Measurements from ENCODE around the gene FOXS1. TPM values are rescaled to one million over a fixed set of nuclear protein-coding genes. Genes with fewer than 3 reads are reported as not detected.
A peak's percentile ranks its signal among the peaks of the same experiment; 100 is the strongest.

The FOXS1 gene
- total RNA-seq, 2 donors from 2014 or later = not detected

DNA sequence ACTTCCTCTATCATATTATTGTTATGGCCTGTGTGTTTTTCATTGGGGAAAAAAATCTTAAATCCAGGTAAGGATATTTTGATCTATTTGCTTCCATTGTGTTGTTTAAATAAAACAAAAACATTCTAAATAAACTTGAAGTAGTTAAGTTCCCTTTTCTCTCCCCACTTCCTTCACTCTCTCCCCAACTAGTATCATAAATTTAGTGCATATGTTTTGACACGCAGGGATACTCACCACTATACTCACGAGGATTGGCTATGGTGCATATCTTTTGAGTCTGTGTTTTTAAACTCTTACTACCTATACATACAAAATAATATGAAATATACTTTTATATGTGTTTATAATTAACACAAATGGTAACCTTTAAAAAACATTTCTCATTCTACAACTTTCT, 30.3 kb upstream of the FOXS1 start:
- no peak overlapping the region for H3K4me3 ChIP-seq (ENCODE audit: low read length)
- no peak overlapping the region for H3K4me3 Mint-ChIP-seq
- TF ChIP-seq, protein P1, sequence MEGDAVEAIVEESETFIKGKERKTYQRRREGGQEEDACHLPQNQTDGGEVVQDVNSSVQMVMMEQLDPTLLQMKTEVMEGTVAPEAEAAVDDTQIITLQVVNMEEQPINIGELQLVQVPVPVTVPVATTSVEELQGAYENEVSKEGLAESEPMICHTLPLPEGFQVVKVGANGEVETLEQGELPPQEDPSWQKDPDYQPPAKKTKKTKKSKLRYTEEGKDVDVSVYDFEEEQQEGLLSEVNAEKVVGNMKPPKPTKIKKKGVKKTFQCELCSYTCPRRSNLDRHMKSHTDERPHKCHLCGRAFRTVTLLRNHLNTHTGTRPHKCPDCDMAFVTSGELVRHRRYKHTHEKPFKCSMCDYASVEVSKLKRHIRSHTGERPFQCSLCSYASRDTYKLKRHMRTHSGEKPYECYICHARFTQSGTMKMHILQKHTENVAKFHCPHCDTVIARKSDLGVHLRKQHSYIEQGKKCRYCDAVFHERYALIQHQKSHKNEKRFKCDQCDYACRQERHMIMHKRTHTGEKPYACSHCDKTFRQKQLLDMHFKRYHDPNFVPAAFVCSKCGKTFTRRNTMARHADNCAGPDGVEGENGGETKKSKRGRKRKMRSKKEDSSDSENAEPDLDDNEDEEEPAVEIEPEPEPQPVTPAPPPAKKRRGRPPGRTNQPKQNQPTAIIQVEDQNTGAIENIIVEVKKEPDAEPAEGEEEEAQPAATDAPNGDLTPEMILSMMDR (conservative IDR thresholded peaks at IDR 0.05) = no peak
- peaks cover 4% of the 10 kb centered on the region for H3K4me1 Mint-ChIP-seq
- 89% methylated on average over 1 of the region's 2 CpGs; no CpG with 5 or more reads in 1 of the 2 experiments for whole genome bisulfite sequencing, 2 experiments (ENCODE audit: insufficient coverage in 1 of 2, insufficient read length in 1 of 2)
- no peak overlapping the region for H3K27ac Mint-ChIP-seq
- no peak for DNase-seq
- no peaks in the 10 kb centered on the region for H3K36me3 Mint-ChIP-seq (ENCODE audit: low read depth)
- H3K36me3 ChIP-seq (ENCODE audit: control insufficient read depth, insufficient read depth, low read length) = no peaks in the 10 kb centered on the region
- H3K27me3 ChIP-seq (ENCODE audit: control insufficient read depth, insufficient read depth, low read length, poor library complexity, severe bottlenecking) = peaks cover 25% of the 10 kb centered on the region
- H3K27me3 Mint-ChIP-seq (ENCODE audit: insufficient read depth) = peaks cover 45% of the 10 kb centered on the region
- no peaks in the 10 kb centered on the region for H3K4me1 ChIP-seq (ENCODE audit: control insufficient read depth, insufficient read depth, low read length)
- no peak overlapping the region for H3K9ac ChIP-seq (ENCODE audit: extremely low read depth, low read length, poor library complexity, severe bottlenecking)
- H3K9me3 ChIP-seq (ENCODE audit: control insufficient read depth, low read length) = no peaks in the 10 kb centered on the region
- no peak overlapping the region for H3K27ac ChIP-seq (ENCODE audit: low read depth, low read length)
- H3K9me3 Mint-ChIP-seq = no peaks in the 10 kb centered on the region

DNA sequence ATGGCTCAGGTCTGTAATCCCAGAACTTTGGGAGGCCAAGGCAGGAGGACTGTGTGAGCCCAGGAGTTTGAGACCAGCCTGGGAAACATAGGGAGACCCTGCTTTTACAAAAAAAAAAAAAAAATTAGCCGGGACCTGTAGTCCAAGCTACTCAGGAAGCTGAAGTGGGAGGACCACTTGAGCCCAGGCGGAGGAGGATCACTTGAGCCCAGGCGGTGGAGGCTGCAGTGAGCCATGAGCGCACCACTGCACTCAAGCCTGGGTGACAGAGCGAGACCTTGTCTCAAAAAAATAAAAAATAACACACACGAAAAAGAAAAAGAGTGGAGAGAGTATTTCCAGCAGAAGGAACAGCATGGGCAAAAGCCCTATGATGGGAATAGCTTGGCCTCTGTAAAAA, 27.0 kb upstream of the FOXS1 start:
- no peak for DNase-seq
- Histone ChIP-seq H3K4me3 (ENCODE audit: low read length) (no peak overlapping the region), H3K4me1 (ENCODE audit: control insufficient read depth, insufficient read depth, low read length) (no peaks in the 10 kb centered on the region), H3K27ac (ENCODE audit: low read depth, low read length) (no peak overlapping the region), H3K9ac (ENCODE audit: extremely low read depth, low read length, poor library complexity, severe bottlenecking) (no peak overlapping the region), H3K27me3 (ENCODE audit: control insufficient read depth, insufficient read depth, low read length, poor library complexity, severe bottlenecking) (peaks cover 42% of the 10 kb centered on the region), H3K9me3 (ENCODE audit: control insufficient read depth, low read length) (no peaks in the 10 kb centered on the region), H3K36me3 (ENCODE audit: control insufficient read depth, insufficient read depth, low read length) (no peaks in the 10 kb centered on the region)
- no peak overlapping the region for H3K27ac Mint-ChIP-seq
- H3K27me3 Mint-ChIP-seq (ENCODE audit: insufficient read depth) = peaks cover 63% of the 10 kb centered on the region
- H3K9me3 Mint-ChIP-seq = no peaks in the 10 kb centered on the region
- H3K4me1 Mint-ChIP-seq = peaks cover 8% of the 10 kb centered on the region
- TF ChIP-seq, protein P1 (conservative IDR thresholded peaks at IDR 0.05) = no peak
- no peaks in the 10 kb centered on the region for H3K36me3 Mint-ChIP-seq (ENCODE audit: low read depth)
- 85 to 100% methylated on average over 3 to 6 of the region's 6 CpGs for WGBS, 2 experiments (ENCODE audit: insufficient coverage in 1 of 2, insufficient read length in 1 of 2)
- no peak overlapping the region for H3K4me3 Mint-ChIP-seq

DNA sequence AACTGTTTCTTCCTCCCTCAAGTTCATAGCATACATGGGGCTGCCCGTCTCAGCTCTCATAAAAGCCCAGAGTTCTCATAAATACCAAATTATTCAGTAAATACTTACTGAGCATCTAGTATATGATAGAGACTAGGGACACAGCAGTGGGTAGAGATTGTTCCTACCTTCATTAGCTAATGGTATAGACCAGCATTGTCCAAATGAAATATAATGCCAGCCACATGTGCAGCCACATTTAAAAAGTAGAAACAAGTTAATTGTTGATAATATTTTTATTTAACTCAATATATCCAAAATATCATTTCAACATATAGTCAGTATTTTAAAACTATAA, 26.2 kb upstream of the FOXS1 start:
- Mint-ChIP-seq H3K9me3 (no peaks in the 10 kb centered on the region), H3K4me1 (peaks cover 8% of the 10 kb centered on the region), H3K4me3 (peak overlapping the region; percentile 72), H3K27ac (no peak overlapping the region), H3K36me3 (ENCODE audit: low read depth) (no peaks in the 10 kb centered on the region), H3K27me3 (ENCODE audit: insufficient read depth) (peaks cover 71% of the 10 kb centered on the region)
- no CpG with 5 or more reads among the region's 1 CpG for WGBS, 2 experiments (ENCODE audit: insufficient coverage in 1 of 2, insufficient read length in 1 of 2)
- Histone ChIP-seq H3K27me3 (ENCODE audit: control insufficient read depth, insufficient read depth, low read length, poor library complexity, severe bottlenecking) (peaks cover 42% of the 10 kb centered on the region), H3K9ac (ENCODE audit: extremely low read depth, low read length, poor library complexity, severe bottlenecking) (no peak overlapping the region), H3K27ac (ENCODE audit: low read depth, low read length) (no peak overlapping the region), H3K4me1 (ENCODE audit: control insufficient read depth, insufficient read depth, low read length) (no peaks in the 10 kb centered on the region), H3K4me3 (ENCODE audit: low read length) (no peak overlapping the region), H3K9me3 (ENCODE audit: control insufficient read depth, low read length) (no peaks in the 10 kb centered on the region), H3K36me3 (ENCODE audit: control insufficient read depth, insufficient read depth, low read length) (no peaks in the 10 kb centered on the region)
- TF ChIP-seq, protein P1 (conservative IDR thresholded peaks at IDR 0.05) = no peak
- DNase-seq = no peak

Measured in endodermal cell (in vitro differentiated cells).